HG02973 (cell line): Measurements from ENCODE around the gene MSH2.
"Not testable (repeated sequence)": the region's sequence is repeated elsewhere in the genome, so short reads cannot be mapped to it uniquely, and the experiment has no call there.

ENCODE experiments used
- ATAC-seq: cut with Tn5 transposase; IDR thresholded peaks from one replicate; pipeline ENCODE4 v1.9.1; 2021; ENCODE audit warnings: moderate library complexity; ENCODE audit not compliant: unreplicated experiment

The MSH2 gene

GRCh38 chr2:47406649-47407330, 3.8 kb downstream of the MSH2 start:
- ATAC-seq: not testable (repeated sequence)

- not testable (repeated sequence) for ATAC-seq
Observed at GRCh38 chr2:47407976-47408375, 5.0 kb downstream of the MSH2 start.

- no peak for ATAC-seq
Observed at GRCh38 chr2:47414682-47415458, 11.9 kb downstream of the MSH2 start.

GRCh38 chr2:47420214-47420613, 17.3 kb downstream of the MSH2 start:
- no peak for ATAC-seq

GRCh38 chr2:47420683-47421082, 17.7 kb downstream of the MSH2 start:
- ATAC-seq: not testable (repeated sequence)

GRCh38 chr2:47422016-47422415, 19.1 kb downstream of the MSH2 start:
- ATAC-seq: no peak

GRCh38 chr2:47422560-47422959, 19.6 kb downstream of the MSH2 start:
- ATAC-seq: no peak

- ATAC-seq: no peak
Observed at GRCh38 chr2:47426786-47427185, 23.8 kb downstream of the MSH2 start.

GRCh38 chr2:47429795-47430194, 26.8 kb downstream of the MSH2 start:
- ATAC-seq: no peak

- ATAC-seq: not testable (repeated sequence)
Observed at GRCh38 chr2:47433006-47433405, 30.1 kb downstream of the MSH2 start.

GRCh38 chr2:47433445-47433844, 30.5 kb downstream of the MSH2 start:
- ATAC-seq: not testable (repeated sequence)

GRCh38 chr2:47437287-47437686, 34.3 kb downstream of the MSH2 start:
- ATAC-seq: no peak

GRCh38 chr2:47438106-47438505, 35.1 kb downstream of the MSH2 start:
- no peak for ATAC-seq

GRCh38 chr2:47438783-47439182, 35.8 kb downstream of the MSH2 start:
- no peak for ATAC-seq

- no peak for ATAC-seq
Observed at GRCh38 chr2:47451790-47452189, 48.8 kb downstream of the MSH2 start.

GRCh38 chr2:47452761-47453160, 49.8 kb downstream of the MSH2 start:
- ATAC-seq: no peak

GRCh38 chr2:47454818-47455217, 51.9 kb downstream of the MSH2 start:
- ATAC-seq: not testable (repeated sequence)

GRCh38 chr2:47455411-47455810, 52.5 kb downstream of the MSH2 start:
- no peak for ATAC-seq

GRCh38 chr2:47456851-47457250, 53.9 kb downstream of the MSH2 start:
- no peak for ATAC-seq

GRCh38 chr2:47457268-47457667, 54.3 kb downstream of the MSH2 start:
- ATAC-seq: no peak

GRCh38 chr2:47459021-47459420, 56.1 kb downstream of the MSH2 start:
- no peak for ATAC-seq

GRCh38 chr2:47460766-47461165, 57.8 kb downstream of the MSH2 start:
- no peak for ATAC-seq
